ENCODE measurements around the gene GABBR1. TPM values are rescaled to one million over a fixed set of nuclear protein-coding genes. Genes with fewer than 3 reads are reported as not detected.
"Not testable (repeated sequence)": the region's sequence is repeated elsewhere in the genome, so short reads cannot be mapped to it uniquely, and the experiment has no call there.

Gene GABBR1
- total RNA-seq, 6 experiments from 2014 or later: 13.5 to 17.9 (median 17.4) TPM

DNA sequence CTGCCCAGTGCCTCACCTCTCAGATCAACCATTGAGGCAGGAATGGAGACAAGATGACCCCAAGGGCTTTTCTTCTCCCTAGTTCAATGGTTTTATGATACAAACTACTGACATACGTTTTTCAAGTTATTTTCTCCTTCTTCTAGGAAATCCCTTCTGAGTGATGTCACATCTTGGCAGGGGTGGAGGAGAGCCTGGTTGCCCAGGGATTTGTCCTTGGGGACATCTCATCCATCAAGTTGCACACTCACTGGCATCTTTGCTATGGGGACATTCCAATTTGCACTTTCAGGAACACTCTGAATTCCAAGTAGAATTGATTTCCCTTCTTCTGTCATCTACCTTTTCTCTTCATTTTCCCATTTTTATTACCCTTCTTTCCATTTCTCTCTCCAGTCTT is 38.0 kb upstream of the GABBR1 start:
- DNase-seq: no peak
- Mint-ChIP-seq H3K36me3 (ENCODE audit: low read depth) (no peaks in the 10 kb centered on the region), H3K9me3 (no peaks in the 10 kb centered on the region), H3K27ac (no peak overlapping the region), H3K4me1 (ENCODE audit: low read depth) (no peaks in the 10 kb centered on the region), H3K4me3 (no peak overlapping the region), H3K27me3 (ENCODE audit: insufficient read depth) (peaks cover 17% of the 10 kb centered on the region)
- TF ChIP-seq CTCF (IDR thresholded peaks at IDR 0.05): no peak

GRCh38 chr6:29667158-29667557 is 34.2 kb upstream of the GABBR1 start:
- peaks cover 16% of the 10 kb centered on the region for H3K27me3 Mint-ChIP-seq (ENCODE audit: insufficient read depth)
- no peak for TF ChIP-seq CTCF (IDR thresholded peaks at IDR 0.05)
- H3K27ac Mint-ChIP-seq: no peak overlapping the region
- H3K36me3 Mint-ChIP-seq (ENCODE audit: low read depth): no peaks in the 10 kb centered on the region
- H3K4me1 Mint-ChIP-seq (ENCODE audit: low read depth): no peaks in the 10 kb centered on the region
- no peaks in the 10 kb centered on the region for H3K9me3 Mint-ChIP-seq
- DNase-seq: no peak
- H3K4me3 Mint-ChIP-seq: no peak overlapping the region

GRCh38 chr6:29666826-29667130 is 33.8 kb upstream of the GABBR1 start:
- Mint-ChIP-seq H3K4me1 (ENCODE audit: low read depth) (no peaks in the 10 kb centered on the region), H3K27me3 (ENCODE audit: insufficient read depth) (peaks cover 19% of the 10 kb centered on the region), H3K27ac (no peak overlapping the region)

GRCh38 chr6:29665942-29666825 is 33.2 kb upstream of the GABBR1 start:
- Mint-ChIP-seq H3K9me3 (no peaks in the 10 kb centered on the region), H3K36me3 (ENCODE audit: low read depth) (no peaks in the 10 kb centered on the region), H3K4me3 (no peak overlapping the region), H3K27ac (no peak overlapping the region), H3K4me1 (ENCODE audit: low read depth) (no peaks in the 10 kb centered on the region), H3K27me3 (ENCODE audit: insufficient read depth) (peaks cover 19% of the 10 kb centered on the region)
- DNase-seq: no peak
- no peak for TF ChIP-seq CTCF (IDR thresholded peaks at IDR 0.05)

More at GRCh38 chr6:29666826-29667130, 33.8 kb upstream of the GABBR1 start:
- Mint-ChIP-seq H3K9me3 (no peaks in the 10 kb centered on the region), H3K36me3 (ENCODE audit: low read depth) (no peaks in the 10 kb centered on the region), H3K4me3 (no peak overlapping the region)
- no peak for DNase-seq
- no peak for TF ChIP-seq CTCF (IDR thresholded peaks at IDR 0.05)

- Mint-ChIP-seq H3K4me3 (no peak overlapping the region), H3K9me3 (no peaks in the 10 kb centered on the region), H3K36me3 (ENCODE audit: low read depth) (no peaks in the 10 kb centered on the region), H3K27ac (no peak overlapping the region), H3K27me3 (ENCODE audit: insufficient read depth) (peaks cover 29% of the 10 kb centered on the region), H3K4me1 (ENCODE audit: low read depth) (no peaks in the 10 kb centered on the region)
- no peak for TF ChIP-seq CTCF (IDR thresholded peaks at IDR 0.05)
- DNase-seq: no peak
Observed at GRCh38 chr6:29663300-29664042, 30.5 kb upstream of the GABBR1 start.

- H3K4me3 Mint-ChIP-seq; DNase-seq; H3K4me1 Mint-ChIP-seq (ENCODE audit: low read depth); H3K36me3 Mint-ChIP-seq (ENCODE audit: low read depth); H3K27ac Mint-ChIP-seq; H3K9me3 Mint-ChIP-seq: not testable (repeated sequence)
- H3K27me3 Mint-ChIP-seq (ENCODE audit: insufficient read depth): peaks cover 38% of the 10 kb centered on the region
Observed at GRCh38 chr6:29661502-29662141, 28.6 kb upstream of the GABBR1 start.

Measured in HFFc6 (cell line).